Measurements from ENCODE around the gene BAG5. TPM values are rescaled to one million over a fixed set of nuclear protein-coding genes. Genes with fewer than 3 reads are reported as not detected.

Gene BAG5
- total and polyA plus RNA-seq, 2 of the 8 experiments (the other 6 are each of a cell fraction or from before 2014, with no cell fraction given), result 7.4 to 29.5 TPM

- no peak overlapping the region for H3K9ac ChIP-seq (replicated peaks in 1 of 4; ENCODE audit: extremely low read depth in 1 of 4, low read depth in 3 of 4, low read length in 3 of 4)
- no peak for TF ChIP-seq TEAD4 (IDR thresholded peaks at IDR 0.05; ENCODE audit: low read depth, low read length)
- TF ChIP-seq POLR2AphosphoS5 (IDR thresholded peaks at IDR 0.05; ENCODE audit: low read depth, low read length), result peak; percentile 32; the same call in 1 of the 2 replicates
- no peak for TF ChIP-seq GABPA (IDR thresholded peaks at IDR 0.05; ENCODE audit: borderline replicate concordance, insufficient read depth, low read length)
- TF ChIP-seq NRF1 (IDR thresholded peaks at IDR 0.05; ENCODE audit: low read depth, low read length), result no peak
- TF ChIP-seq, protein P1, sequence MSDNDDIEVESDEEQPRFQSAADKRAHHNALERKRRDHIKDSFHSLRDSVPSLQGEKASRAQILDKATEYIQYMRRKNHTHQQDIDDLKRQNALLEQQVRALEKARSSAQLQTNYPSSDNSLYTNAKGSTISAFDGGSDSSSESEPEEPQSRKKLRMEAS (IDR thresholded peaks at IDR 0.05), result no peak
- TF ChIP-seq RNF2 (IDR thresholded peaks at IDR 0.05; ENCODE audit: borderline replicate concordance, low read depth, low read length, missing control alignments, poor library complexity, severe bottlenecking), result no peak
- peak in 1 of 3 experiments; percentile 3; a peak in 1 of 4 replicates for TF ChIP-seq CTCF (IDR thresholded peaks at IDR 0.05; ENCODE audit: control extremely low read depth in 1 of 3, insufficient read depth in 1 of 3, low read depth in 1 of 3, low read length in 3 of 3)
Measured at GRCh38 chr14:103512701-103513611, 49.5 kb downstream of the BAG5 start.

More at GRCh38 chr14:103512701-103513611, 49.5 kb downstream of the BAG5 start:
- Histone ChIP-seq H4K8ac (ENCODE audit: extremely low read depth, insufficient read depth, low read length) (no peak overlapping the region), H3K4me3 (ENCODE audit: extremely low read depth in 1 of 4, insufficient read depth in 2 of 4, low read depth in 3 of 4, low read length in 4 of 4) (no peak overlapping the region), H2BK5ac (ENCODE audit: low read depth, low read length) (no peak overlapping the region; the same call in 1 of the 2 replicates), H3K27me3 (replicated peaks in 1 of 4; ENCODE audit: control insufficient read depth in 3 of 4, extremely low read depth in 1 of 4, insufficient read depth in 3 of 4, low read length in 3 of 4) (no peaks in the 10 kb centered on the region), H3K18ac (ENCODE audit: extremely low read depth, low read length) (no peak overlapping the region), H4K91ac (replicated peaks; ENCODE audit: insufficient read length, low read length) (no peak overlapping the region), H2BK15ac (ENCODE audit: low read length) (no peak overlapping the region), H3K4ac (replicated peaks; ENCODE audit: insufficient read length, low read depth, low read length) (no peak overlapping the region), H4K5ac (ENCODE audit: insufficient read length, low read depth, low read length) (no peak overlapping the region), H3K27ac (ENCODE audit: low read depth, low read length) (no peak overlapping the region), H3K9me3 (ENCODE audit: insufficient read depth in 2 of 2, low read depth in 1 of 2, low read length in 1 of 2) (no peaks in the 10 kb centered on the region), H3K4me2 (ENCODE audit: insufficient read depth in 1 of 2, low read depth in 2 of 2, low read length in 2 of 2) (no peak overlapping the region), H3K14ac (ENCODE audit: insufficient read length) (no peak overlapping the region), H2BK120ac (replicated peaks; ENCODE audit: low read depth, low read length) (no peak overlapping the region), H3K36me3 (ENCODE audit: control insufficient read depth in 2 of 4, insufficient read depth in 4 of 4, low read length in 3 of 4) (peaks cover 0 to 16% (median under 1%) of the 10 kb centered on the region in 4 experiments; a peak in 4 of 8 replicates), H3K23ac (ENCODE audit: insufficient read length) (no peak overlapping the region), H4K20me1 (replicated peaks in 1 of 2; ENCODE audit: control insufficient read depth in 1 of 2, insufficient read depth in 2 of 2, low read length in 2 of 2) (peaks cover 0 to 3% of the 10 kb centered on the region in 2 experiments), H2BK20ac (ENCODE audit: low read length) (no peak overlapping the region), H2AFZ (ENCODE audit: low read length) (no peak overlapping the region), H2BK12ac (ENCODE audit: low read depth, low read length) (no peak overlapping the region), H3K4me1 (replicated peaks in 1 of 4; ENCODE audit: control insufficient read depth in 3 of 4, insufficient read depth in 4 of 4, low read length in 3 of 4) (peaks cover 0 to 3% (median 2%) of the 10 kb centered on the region in 4 experiments; a peak in 3 of 7 replicates), H2AK5ac (ENCODE audit: low read depth, low read length) (no peak overlapping the region), H3K79me2 (ENCODE audit: control insufficient read depth in 1 of 2, insufficient read depth in 2 of 2, low read length in 2 of 2) (no peaks in the 10 kb centered on the region), H3K23me2 (ENCODE audit: low read depth, low read length) (no peaks in the 10 kb centered on the region), H3K56ac (replicated peaks; ENCODE audit: insufficient read length, low read depth, low read length) (no peak overlapping the region), H3K79me1 (ENCODE audit: low read depth, low read length) (no peaks in the 10 kb centered on the region)
- 95% methylated on average over 25 of the region's 25 CpGs; no CpG with 5 or more reads in 1 of the 2 experiments for WGBS, 2 experiments (ENCODE audit: extremely low coverage in 1 of 2, insufficient coverage in 1 of 2, insufficient read length in 1 of 2, insufficient replicate concordance in 2 of 2, low coverage in 1 of 2, low lambda C conversion rate in 2 of 2, missing lambda C conversion rate in 1 of 2)
- ChIA-PET POLR2A (ENCODE audit: partially characterized antibody) (interaction anchor here (1.3 to 12.6 kb wide), 4 partner anchors 7 to 49 kb away, joined by 3 to 844 read pairs (median 40); partner anchors contain the start of genes BAG5, CKB and TRMT61A), CTCF (ENCODE audit: partially characterized antibody) (interaction anchor here (1.0 to 31.3 kb wide), 3 partner anchors 8 to 28 kb away, joined by 3 to 921 read pairs (median 42); partner anchors contain the start of gene TRMT61A)
- DNase-seq (ENCODE audit: low read depth in 1 of 2, low spot score in 2 of 2), result no peak
- FAIRE-seq, result no peak

All from H1 (cell line).